ENCODE measurements around the gene HPD.
"Not testable (repeated sequence)": the region's sequence is repeated elsewhere in the genome, so short reads cannot be mapped to it uniquely, and the experiment has no call there.

GRCh38 chr12:121876080-121876447 is 17.4 kb upstream of the HPD start:
- not testable (repeated sequence) for TF ChIP-seq PATZ1 (CRISPR knock-in tag; IDR thresholded peaks at IDR 0.05; ENCODE audit: borderline replicate concordance); RARB (CRISPR knock-in tag; IDR thresholded peaks at IDR 0.05)
